HepG2 (cell line): ENCODE measurements around the gene ZNF367. TPM values are rescaled to one million over a fixed set of nuclear protein-coding genes. Genes with fewer than 3 reads are reported as not detected.

Experiments used
- FOSL2 ChIP-seq: sonication (generic); formaldehyde crosslinking; IDR thresholded peaks from 2 replicates; pipeline ENCODE4 v1.4.0; 2020; ENCODE audit warnings: missing genetic modification reagents
- HOXA7 ChIP-seq: sonication (generic); formaldehyde crosslinking; IDR thresholded peaks from 2 replicates; pipeline ENCODE4 v1.8.1; 2022; ENCODE audit warnings: mild to moderate bottlenecking, missing genetic modification reagents, moderate library complexity
- RFX1 ChIP-seq: fragments of 450-650 bp; IDR thresholded peaks from 2 replicates; pipeline ENCODE4 v1.6.1; 2017
- YEATS4 ChIP-seq: sonication (generic); formaldehyde crosslinking; IDR thresholded peaks from 2 replicates; pipeline ENCODE4 v1.4.0; 2020; ENCODE audit warnings: missing genetic modification reagents, borderline replicate concordance
- ZFX ChIP-seq: sonication (generic); formaldehyde crosslinking; IDR thresholded peaks from 2 replicates; pipeline ENCODE4 v1.4.0; 2020; ENCODE audit warnings: mild to moderate bottlenecking, low read depth, missing genetic modification reagents, moderate library complexity
- ZKSCAN8 ChIP-seq: IDR thresholded peaks from 2 replicates; pipeline ENCODE4 v1.6.1; 2016; ENCODE audit warnings: borderline replicate concordance, missing genetic modification reagents, missing compliant biosample characterization
- ZNF276 ChIP-seq: sonication (generic); formaldehyde crosslinking; IDR thresholded peaks from 2 replicates; pipeline ENCODE4 v1.4.0; 2020; ENCODE audit warnings: mild to moderate bottlenecking, low read depth, missing genetic modification reagents
- ZNF282 ChIP-seq: fragments of 450-650 bp; IDR thresholded peaks from 2 replicates; pipeline ENCODE4 v1.6.1; 2018; ENCODE audit not compliant: partially characterized antibody
- ZNF30 ChIP-seq: sonication (generic); formaldehyde crosslinking; IDR thresholded peaks from 2 replicates; pipeline ENCODE4 v1.5.0; 2020; ENCODE audit warnings: mild to moderate bottlenecking, missing genetic modification reagents
- ZNF383 ChIP-seq: sonication (generic); formaldehyde crosslinking; IDR thresholded peaks from 2 replicates; pipeline ENCODE4 v1.4.0; 2020; ENCODE audit warnings: missing genetic modification reagents, mild to moderate bottlenecking, borderline replicate concordance
- ZNF556 ChIP-seq: sonication (generic); formaldehyde crosslinking; IDR thresholded peaks from 2 replicates; pipeline ENCODE4 v1.4.0; 2020; ENCODE audit warnings: mild to moderate bottlenecking, missing genetic modification reagents, borderline replicate concordance
- ZNF781 ChIP-seq: sonication (generic); formaldehyde crosslinking; IDR thresholded peaks from 2 replicates; pipeline ENCODE4 v1.5.1; 2020; ENCODE audit warnings: borderline replicate concordance, mild to moderate bottlenecking, missing genetic modification reagents; ENCODE audit errors: not compliant biosample characterization
- ZNF878 ChIP-seq: sonication (generic); formaldehyde crosslinking; IDR thresholded peaks from 2 replicates; pipeline ENCODE4 v1.8.1; 2023; ENCODE audit warnings: mild to moderate bottlenecking, missing genetic modification reagents, moderate library complexity
- ZSCAN9 ChIP-seq: IDR thresholded peaks from 2 replicates; pipeline ENCODE4 v1.6.1; 2016; ENCODE audit warnings: borderline replicate concordance
- ZZZ3 ChIP-seq: sonication (generic); formaldehyde crosslinking; IDR thresholded peaks from 2 replicates; pipeline ENCODE4 v1.4.0; 2020; ENCODE audit warnings: missing genetic modification reagents, mild to moderate bottlenecking, borderline replicate concordance
- polyA plus RNA-seq, 8 experiments: library from polyadenylated mRNA; depleted of rRNA in 3 of 8; stranded (reverse) in 7 of 8; unstranded in 1 of 8; fragments of >200 nt; fragmentation: Illumina TruSeq in 4 of 8; extraction: Trizol in 4 of 8; gene quantifications; 2 replicates each; pipeline versions ENCODE4 v1.2.1 to v1.2.3, GENCODE V29; 2011 to 2016; ENCODE audit warnings: low read depth in 4 of 8, missing spikeins in 1 of 8, mixed read lengths in 1 of 8; ENCODE audit not compliant: insufficient read depth in 1 of 8
- total RNA-seq, 5 experiments: library from RNA; depleted of rRNA; stranded (reverse); fragments of >200 nt; fragmentation: Illumina TruSeq; extraction: Trizol; gene quantifications; 2 replicates each; pipeline ENCODE4 v1.2.3, GENCODE V29; 2016; ENCODE audit warnings: low read depth in 1 of 5
- TF ChIP-seq, protein P1 (sequence below): sonication (generic); formaldehyde crosslinking; conservative IDR thresholded peaks from 2 replicates; pipeline ENCODE4 v1.4.0; 2020; ENCODE audit warnings: missing genetic modification reagents
- TF ChIP-seq, protein P2 (sequence below): sonication (generic); formaldehyde crosslinking; IDR thresholded peaks from 2 replicates; pipeline ENCODE4 v1.4.0; 2020; ENCODE audit warnings: low read depth, mild to moderate bottlenecking, missing genetic modification reagents
- TF ChIP-seq, protein P3 (sequence below): IDR thresholded peaks from 2 replicates; pipeline ENCODE4 v1.6.1; 2016
- TF ChIP-seq, protein P4 (sequence below): sonication (generic); formaldehyde crosslinking; conservative IDR thresholded peaks from 2 replicates; pipeline ENCODE4 v1.8.0; 2022; ENCODE audit warnings: mild to moderate bottlenecking, moderate library complexity, missing genetic modification reagents
- TF ChIP-seq, protein P5 (sequence below): sonication (generic); formaldehyde crosslinking; IDR thresholded peaks from 2 replicates; pipeline ENCODE4 v1.5.1; 2020; ENCODE audit warnings: mild to moderate bottlenecking, moderate library complexity, missing genetic modification reagents

The ZNF367 gene
- total and polyA plus RNA-seq, 2 of the 13 experiments (the other 11 are each of a cell fraction or from before 2014, with no cell fraction given), result 2.9 to 7.7 TPM

- TF ChIP-seq, protein P1, sequence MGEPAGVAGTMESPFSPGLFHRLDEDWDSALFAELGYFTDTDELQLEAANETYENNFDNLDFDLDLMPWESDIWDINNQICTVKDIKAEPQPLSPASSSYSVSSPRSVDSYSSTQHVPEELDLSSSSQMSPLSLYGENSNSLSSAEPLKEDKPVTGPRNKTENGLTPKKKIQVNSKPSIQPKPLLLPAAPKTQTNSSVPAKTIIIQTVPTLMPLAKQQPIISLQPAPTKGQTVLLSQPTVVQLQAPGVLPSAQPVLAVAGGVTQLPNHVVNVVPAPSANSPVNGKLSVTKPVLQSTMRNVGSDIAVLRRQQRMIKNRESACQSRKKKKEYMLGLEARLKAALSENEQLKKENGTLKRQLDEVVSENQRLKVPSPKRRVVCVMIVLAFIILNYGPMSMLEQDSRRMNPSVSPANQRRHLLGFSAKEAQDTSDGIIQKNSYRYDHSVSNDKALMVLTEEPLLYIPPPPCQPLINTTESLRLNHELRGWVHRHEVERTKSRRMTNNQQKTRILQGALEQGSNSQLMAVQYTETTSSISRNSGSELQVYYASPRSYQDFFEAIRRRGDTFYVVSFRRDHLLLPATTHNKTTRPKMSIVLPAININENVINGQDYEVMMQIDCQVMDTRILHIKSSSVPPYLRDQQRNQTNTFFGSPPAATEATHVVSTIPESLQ, result no peak
- TF ChIP-seq ZNF383 (CRISPR knock-in tag), result no peak
- TF ChIP-seq ZNF282, result no peak
- TF ChIP-seq ZZZ3 (CRISPR knock-in tag), result no peak
- TF ChIP-seq, protein P2, sequence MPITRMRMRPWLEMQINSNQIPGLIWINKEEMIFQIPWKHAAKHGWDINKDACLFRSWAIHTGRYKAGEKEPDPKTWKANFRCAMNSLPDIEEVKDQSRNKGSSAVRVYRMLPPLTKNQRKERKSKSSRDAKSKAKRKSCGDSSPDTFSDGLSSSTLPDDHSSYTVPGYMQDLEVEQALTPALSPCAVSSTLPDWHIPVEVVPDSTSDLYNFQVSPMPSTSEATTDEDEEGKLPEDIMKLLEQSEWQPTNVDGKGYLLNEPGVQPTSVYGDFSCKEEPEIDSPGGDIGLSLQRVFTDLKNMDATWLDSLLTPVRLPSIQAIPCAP, result no peak
- TF ChIP-seq RFX1, result no peak
- peak; percentile 73 for TF ChIP-seq ZKSCAN8
- peak; percentile 25; the same call in 1 of the 2 replicates for TF ChIP-seq ZNF878
- TF ChIP-seq ZNF30 (CRISPR knock-in tag), result no peak
- TF ChIP-seq HOXA7 (CRISPR knock-in tag), result no peak
- TF ChIP-seq ZNF781 (CRISPR knock-in tag), result peak; percentile 52
- peak; percentile 57; the same call in 1 of the 2 replicates for TF ChIP-seq ZNF556 (CRISPR knock-in tag)
- TF ChIP-seq, protein P3, sequence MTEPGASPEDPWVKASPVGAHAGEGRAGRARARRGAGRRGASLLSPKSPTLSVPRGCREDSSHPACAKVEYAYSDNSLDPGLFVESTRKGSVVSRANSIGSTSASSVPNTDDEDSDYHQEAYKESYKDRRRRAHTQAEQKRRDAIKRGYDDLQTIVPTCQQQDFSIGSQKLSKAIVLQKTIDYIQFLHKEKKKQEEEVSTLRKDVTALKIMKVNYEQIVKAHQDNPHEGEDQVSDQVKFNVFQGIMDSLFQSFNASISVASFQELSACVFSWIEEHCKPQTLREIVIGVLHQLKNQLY (CRISPR knock-in tag), result peak; percentile 69; the same call in 1 of the 2 replicates
- TF ChIP-seq, protein P4, sequence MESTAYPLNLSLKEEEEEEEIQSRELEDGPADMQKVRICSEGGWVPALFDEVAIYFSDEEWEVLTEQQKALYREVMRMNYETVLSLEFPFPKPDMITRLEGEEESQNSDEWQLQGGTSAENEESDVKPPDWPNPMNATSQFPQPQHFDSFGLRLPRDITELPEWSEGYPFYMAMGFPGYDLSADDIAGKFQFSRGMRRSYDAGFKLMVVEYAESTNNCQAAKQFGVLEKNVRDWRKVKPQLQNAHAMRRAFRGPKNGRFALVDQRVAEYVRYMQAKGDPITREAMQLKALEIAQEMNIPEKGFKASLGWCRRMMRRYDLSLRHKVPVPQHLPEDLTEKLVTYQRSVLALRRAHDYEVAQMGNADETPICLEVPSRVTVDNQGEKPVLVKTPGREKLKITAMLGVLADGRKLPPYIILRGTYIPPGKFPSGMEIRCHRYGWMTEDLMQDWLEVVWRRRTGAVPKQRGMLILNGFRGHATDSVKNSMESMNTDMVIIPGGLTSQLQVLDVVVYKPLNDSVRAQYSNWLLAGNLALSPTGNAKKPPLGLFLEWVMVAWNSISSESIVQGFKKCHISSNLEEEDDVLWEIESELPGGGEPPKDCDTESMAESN (CRISPR knock-in tag), result peak; percentile 50; the same call in 1 of the 2 replicates
- peak; percentile 77; the same call in 1 of the 2 replicates for TF ChIP-seq ZSCAN9 (CRISPR knock-in tag)
- TF ChIP-seq ZFX (CRISPR knock-in tag), result peak; percentile 94
- TF ChIP-seq ZNF276 (CRISPR knock-in tag), result no peak
- peak; percentile 77; the same call in 1 of the 2 replicates for TF ChIP-seq YEATS4
- TF ChIP-seq FOSL2, result peak; percentile 78
- TF ChIP-seq, protein P5, sequence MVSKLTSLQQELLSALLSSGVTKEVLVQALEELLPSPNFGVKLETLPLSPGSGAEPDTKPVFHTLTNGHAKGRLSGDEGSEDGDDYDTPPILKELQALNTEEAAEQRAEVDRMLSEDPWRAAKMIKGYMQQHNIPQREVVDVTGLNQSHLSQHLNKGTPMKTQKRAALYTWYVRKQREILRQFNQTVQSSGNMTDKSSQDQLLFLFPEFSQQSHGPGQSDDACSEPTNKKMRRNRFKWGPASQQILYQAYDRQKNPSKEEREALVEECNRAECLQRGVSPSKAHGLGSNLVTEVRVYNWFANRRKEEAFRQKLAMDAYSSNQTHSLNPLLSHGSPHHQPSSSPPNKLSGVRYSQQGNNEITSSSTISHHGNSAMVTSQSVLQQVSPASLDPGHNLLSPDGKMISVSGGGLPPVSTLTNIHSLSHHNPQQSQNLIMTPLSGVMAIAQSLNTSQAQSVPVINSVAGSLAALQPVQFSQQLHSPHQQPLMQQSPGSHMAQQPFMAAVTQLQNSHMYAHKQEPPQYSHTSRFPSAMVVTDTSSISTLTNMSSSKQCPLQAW (CRISPR knock-in tag), result peak; percentile 51; the same call in 1 of the 2 replicates
Observed at GRCh38 chr9:96391021-96391765, 27.0 kb downstream of the ZNF367 start (continued).
